ENCODE measurements around the gene SEMA6A. TPM values are rescaled to one million over a fixed set of nuclear protein-coding genes. Genes with fewer than 3 reads are reported as not detected.

The SEMA6A gene
- total and polyA plus RNA-seq, 9 of the 15 experiments (the other 6 are each of a cell fraction or from before 2014, with no cell fraction given) = 0.04 to 0.42 (median 0.18) TPM; not detected in 5

- no TSS peak for BruUV-seq (replicated peaks)
- DNase-seq (ENCODE audit: extremely low read depth in 1 of 4, low spot score in 3 of 4) (peak in 2 of 4 experiments; percentile 15 to 17), FAIRE-seq (no peak), ATAC-seq (peak; percentile 47; the same call in 1 of the 3 replicates)
- Histone ChIP-seq H3K79me2 (ENCODE audit: control insufficient read depth, insufficient read depth, low read length) (no peaks in the 10 kb centered on the region), H3K27ac (ENCODE audit: extremely low read depth, low read depth, low read length) (no peak overlapping the region), H3K36me3 (ENCODE audit: control insufficient read depth, insufficient read depth, low read length) (no peaks in the 10 kb centered on the region), H3K4me2 (ENCODE audit: insufficient read depth, low read length) (no peak overlapping the region), H3K9me3 (replicated peaks; ENCODE audit: control insufficient read depth, insufficient read depth, low read depth, low read length) (no peaks in the 10 kb centered on the region), H4K20me1 (replicated peaks; ENCODE audit: control insufficient read depth, insufficient read depth, low read length) (no peaks in the 10 kb centered on the region), H3K9me1 (ENCODE audit: control insufficient read depth, insufficient read depth, low read length) (no peaks in the 10 kb centered on the region), H3K9ac (ENCODE audit: insufficient read depth in 1 of 2, low read depth in 2 of 2, low read length in 2 of 2) (no peak overlapping the region), H3K4me3 (no peak overlapping the region), H3K27me3 (ENCODE audit: control insufficient read depth in 2 of 2, insufficient read depth in 2 of 2, low read length in 2 of 2) (no peaks in the 10 kb centered on the region; a peak in 1 of 5 replicates), H2AFZ (ENCODE audit: low read depth, low read length) (no peak overlapping the region), H3K4me1 (replicated peaks in 1 of 2; ENCODE audit: control insufficient read depth in 2 of 2, insufficient read depth in 2 of 2, low read length in 2 of 2) (peaks cover 0 to 8% of the 10 kb centered on the region in 2 experiments; a peak in 1 of 5 replicates)
- POLR2A ChIA-PET = no interaction called here
- WGBS (ENCODE audit: insufficient coverage, low coverage, missing lambda C conversion rate) = 5% methylated on average over 5 of the region's 5 CpGs
- intact Hi-C loops (cut with micrococcal nuclease) = no loop called here
- in situ Hi-C loops (cut with MboI) = no loop called here
- CTCF ChIA-PET (ENCODE audit: low intra/inter-chr PET ratio) = no interaction called here
- no peak for TF ChIP-seq ZNF444 (CRISPR knock-in tag; IDR thresholded peaks at IDR 0.05)
- no peak for TF ChIP-seq ZBTB17 (CRISPR knock-in tag; IDR thresholded peaks at IDR 0.05)
- TF ChIP-seq ZNF165 (CRISPR knock-in tag; IDR thresholded peaks at IDR 0.05; ENCODE audit: borderline replicate concordance) = no peak
- TF ChIP-seq KAT8 (IDR thresholded peaks at IDR 0.05; ENCODE audit: low read depth) = no peak
- TF ChIP-seq PTBP1 (IDR thresholded peaks at IDR 0.05; ENCODE audit: low read depth, low read length) = no peak
- no peak for TF ChIP-seq SP1 (CRISPR knock-in tag; IDR thresholded peaks at IDR 0.05)
- TF ChIP-seq DPF2 (IDR thresholded peaks at IDR 0.05) = peak; percentile 33; the same call in 1 of the 2 replicates
- TF ChIP-seq KDM5B (IDR thresholded peaks at IDR 0.05; ENCODE audit: insufficient replicate concordance, low read depth, low read length) = no peak
- no peak for TF ChIP-seq FOSL1 (tag; conservative IDR thresholded peaks at IDR 0.05)
- no peak for TF ChIP-seq ZNF324 (CRISPR knock-in tag; IDR thresholded peaks at IDR 0.05)
- TF ChIP-seq GTF3C2 (IDR thresholded peaks at IDR 0.05; ENCODE audit: borderline replicate concordance, extremely low read depth, insufficient read length) = no peak
- no peak for TF ChIP-seq ERF (CRISPR knock-in tag; IDR thresholded peaks at IDR 0.05)
- TF ChIP-seq NR0B1 (IDR thresholded peaks at IDR 0.05; ENCODE audit: partially characterized antibody) = no peak
- TF ChIP-seq GABPB2 (CRISPR knock-in tag; conservative IDR thresholded peaks at IDR 0.05) = no peak
- no peak for TF ChIP-seq ZNF644 (tag; IDR thresholded peaks at IDR 0.05; ENCODE audit: low read depth)
- no peak for TF ChIP-seq HMGXB4 (CRISPR knock-in tag; IDR thresholded peaks at IDR 0.05)
- TF ChIP-seq ZNF212 (CRISPR knock-in tag; IDR thresholded peaks at IDR 0.05) = no peak
- no peak for TF ChIP-seq ZNF764 (CRISPR knock-in tag; IDR thresholded peaks at IDR 0.05; ENCODE audit: low read depth)
Measured at GRCh38 chr5:116436674-116437350, 137.8 kb downstream of the SEMA6A start.

Measured in K562 (cell line).